HCT116 (cell line): ENCODE data around the gene HTT-AS.

Experiments
- CTCF ChIP-seq, 3 experiments: fragments of 200-600 bp in 1 of 3; sonication (generic) in 1 of 3; IDR thresholded peaks in 2 of 3; conservative IDR thresholded peaks in 1 of 3; 2 replicates each; pipeline ENCODE4 v1.5.1; 2012 to 2017; ENCODE audit warnings: low read depth in 2 of 3, low read length in 2 of 3, antibody characterized with exemption in 1 of 3, borderline replicate concordance in 1 of 3, control low read depth in 1 of 3, mild to moderate bottlenecking in 1 of 3, mixed read lengths in 1 of 3, mixed run types in 1 of 3, moderate library complexity in 1 of 3; ENCODE audit not compliant: insufficient read depth in 1 of 3
- EGR1 ChIP-seq: IDR thresholded peaks from 2 replicates; pipeline ENCODE4 v1.6.1; 2012; ENCODE audit warnings: low read depth
- EZH2 ChIP-seq: fragments of 200-600 bp; sonication (generic); IDR thresholded peaks from 2 replicates; pipeline ENCODE4 v1.6.1; 2017; ENCODE audit warnings: antibody characterized with exemption, mixed run types
- EZH2phosphoT487 ChIP-seq: fragments of 200-600 bp; IDR thresholded peaks from 2 replicates; pipeline ENCODE4 v1.6.1; 2018; ENCODE audit warnings: antibody characterized with exemption, borderline replicate concordance
- JUND ChIP-seq: IDR thresholded peaks from 2 replicates; pipeline ENCODE4 v1.6.1; 2012
- POLR2A ChIP-seq: IDR thresholded peaks from 2 replicates; pipeline ENCODE4 v1.7.0; 2011; ENCODE audit warnings: borderline replicate concordance; ENCODE audit not compliant: insufficient read depth, insufficient read length; ENCODE audit errors: extremely low read depth
- RAD21 ChIP-seq: IDR thresholded peaks from 2 replicates; pipeline ENCODE4 v1.6.1; 2012; ENCODE audit warnings: low read depth, mild to moderate bottlenecking
- SIN3A ChIP-seq: IDR thresholded peaks from 2 replicates; pipeline ENCODE4 v1.6.1; 2012; ENCODE audit warnings: low read depth
- SP1 ChIP-seq: IDR thresholded peaks from 2 replicates; pipeline ENCODE4 v1.6.1; 2012; ENCODE audit warnings: low read depth
- SRF ChIP-seq: IDR thresholded peaks from 2 replicates; pipeline ENCODE4 v1.6.1; 2012; ENCODE audit warnings: low read depth
- TCF7L2 ChIP-seq: IDR thresholded peaks from 2 replicates; pipeline ENCODE4 v1.7.0; 2011; ENCODE audit warnings: borderline replicate concordance, inconsistent platforms; ENCODE audit not compliant: insufficient read depth, insufficient read length; ENCODE audit errors: extremely low read depth
- YY1 ChIP-seq: IDR thresholded peaks from 2 replicates; pipeline ENCODE4 v1.6.1; 2011; ENCODE audit warnings: low read length, low read depth, moderate library complexity, mild to moderate bottlenecking; ENCODE audit not compliant: insufficient replicate concordance; ENCODE audit errors: extremely low read depth
- TF ChIP-seq, protein P1 (sequence below): IDR thresholded peaks from 2 replicates; pipeline ENCODE4 v1.6.1; 2011; ENCODE audit warnings: mild to moderate bottlenecking, low read length, moderate library complexity; ENCODE audit not compliant: insufficient replicate concordance; ENCODE audit errors: extremely low read depth
- TF ChIP-seq, protein P2 (sequence below): IDR thresholded peaks from 2 replicates; pipeline ENCODE4 v1.6.1; 2012; ENCODE audit warnings: low read depth

DNA sequence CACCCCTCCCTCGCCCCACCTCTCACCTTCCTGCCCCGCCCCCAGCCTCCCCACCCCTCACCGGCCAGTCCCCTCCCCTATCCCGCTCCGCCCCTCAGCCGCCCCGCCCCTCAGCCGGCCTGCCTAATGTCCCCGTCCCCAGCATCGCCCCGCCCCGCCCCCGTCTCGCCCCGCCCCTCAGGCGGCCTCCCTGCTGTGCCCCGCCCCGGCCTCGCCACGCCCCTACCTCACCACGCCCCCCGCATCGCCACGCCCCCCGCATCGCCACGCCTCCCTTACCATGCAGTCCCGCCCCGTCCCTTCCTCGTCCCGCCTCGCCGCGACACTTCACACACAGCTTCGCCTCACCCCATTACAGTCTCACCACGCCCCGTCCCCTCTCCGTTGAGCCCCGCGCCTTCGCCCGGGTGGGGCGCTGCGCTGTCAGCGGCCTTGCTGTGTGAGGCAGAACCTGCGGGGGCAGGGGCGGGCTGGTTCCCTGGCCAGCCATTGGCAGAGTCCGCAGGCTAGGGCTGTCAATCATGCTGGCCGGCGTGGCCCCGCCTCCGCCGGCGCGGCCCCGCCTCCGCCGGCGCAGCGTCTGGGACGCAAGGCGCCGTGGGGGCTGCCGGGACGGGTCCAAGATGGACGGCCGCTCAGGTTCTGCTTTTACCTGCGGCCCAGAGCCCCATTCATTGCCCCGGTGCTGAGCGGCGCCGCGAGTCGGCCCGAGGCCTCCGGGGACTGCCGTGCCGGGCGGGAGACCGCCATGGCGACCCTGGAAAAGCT lies at the start of gene HTT-AS, which contains the start of gene HTT:
- TF ChIP-seq RAD21 (no peak), TCF7L2 (no peak), POLR2A (peak; percentile 60), EZH2phosphoT487 (no peak), CTCF (IDR thresholded peaks at IDR 0.05 in 2 of 3, conservative IDR thresholded peaks at IDR 0.05 in 1 of 3; ENCODE audit: borderline replicate concordance in 1 of 3, insufficient read depth in 1 of 3, low read depth in 2 of 3, low read length in 2 of 3) (no peak), EZH2 (no peak), YY1 (peak; percentile 93), JUND (no peak), SIN3A (no peak), EGR1 (peak; percentile 72), SRF (no peak), SP1 (peak; percentile 82; the same call in 1 of the 2 replicates)
- TF ChIP-seq, protein P1, sequence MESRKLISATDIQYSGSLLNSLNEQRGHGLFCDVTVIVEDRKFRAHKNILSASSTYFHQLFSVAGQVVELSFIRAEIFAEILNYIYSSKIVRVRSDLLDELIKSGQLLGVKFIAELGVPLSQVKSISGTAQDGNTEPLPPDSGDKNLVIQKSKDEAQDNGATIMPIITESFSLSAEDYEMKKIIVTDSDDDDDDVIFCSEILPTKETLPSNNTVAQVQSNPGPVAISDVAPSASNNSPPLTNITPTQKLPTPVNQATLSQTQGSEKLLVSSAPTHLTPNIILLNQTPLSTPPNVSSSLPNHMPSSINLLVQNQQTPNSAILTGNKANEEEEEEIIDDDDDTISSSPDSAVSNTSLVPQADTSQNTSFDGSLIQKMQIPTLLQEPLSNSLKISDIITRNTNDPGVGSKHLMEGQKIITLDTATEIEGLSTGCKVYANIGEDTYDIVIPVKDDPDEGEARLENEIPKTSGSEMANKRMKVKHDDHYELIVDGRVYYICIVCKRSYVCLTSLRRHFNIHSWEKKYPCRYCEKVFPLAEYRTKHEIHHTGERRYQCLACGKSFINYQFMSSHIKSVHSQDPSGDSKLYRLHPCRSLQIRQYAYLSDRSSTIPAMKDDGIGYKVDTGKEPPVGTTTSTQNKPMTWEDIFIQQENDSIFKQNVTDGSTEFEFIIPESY, result peak; percentile 43
- TF ChIP-seq, protein P2, sequence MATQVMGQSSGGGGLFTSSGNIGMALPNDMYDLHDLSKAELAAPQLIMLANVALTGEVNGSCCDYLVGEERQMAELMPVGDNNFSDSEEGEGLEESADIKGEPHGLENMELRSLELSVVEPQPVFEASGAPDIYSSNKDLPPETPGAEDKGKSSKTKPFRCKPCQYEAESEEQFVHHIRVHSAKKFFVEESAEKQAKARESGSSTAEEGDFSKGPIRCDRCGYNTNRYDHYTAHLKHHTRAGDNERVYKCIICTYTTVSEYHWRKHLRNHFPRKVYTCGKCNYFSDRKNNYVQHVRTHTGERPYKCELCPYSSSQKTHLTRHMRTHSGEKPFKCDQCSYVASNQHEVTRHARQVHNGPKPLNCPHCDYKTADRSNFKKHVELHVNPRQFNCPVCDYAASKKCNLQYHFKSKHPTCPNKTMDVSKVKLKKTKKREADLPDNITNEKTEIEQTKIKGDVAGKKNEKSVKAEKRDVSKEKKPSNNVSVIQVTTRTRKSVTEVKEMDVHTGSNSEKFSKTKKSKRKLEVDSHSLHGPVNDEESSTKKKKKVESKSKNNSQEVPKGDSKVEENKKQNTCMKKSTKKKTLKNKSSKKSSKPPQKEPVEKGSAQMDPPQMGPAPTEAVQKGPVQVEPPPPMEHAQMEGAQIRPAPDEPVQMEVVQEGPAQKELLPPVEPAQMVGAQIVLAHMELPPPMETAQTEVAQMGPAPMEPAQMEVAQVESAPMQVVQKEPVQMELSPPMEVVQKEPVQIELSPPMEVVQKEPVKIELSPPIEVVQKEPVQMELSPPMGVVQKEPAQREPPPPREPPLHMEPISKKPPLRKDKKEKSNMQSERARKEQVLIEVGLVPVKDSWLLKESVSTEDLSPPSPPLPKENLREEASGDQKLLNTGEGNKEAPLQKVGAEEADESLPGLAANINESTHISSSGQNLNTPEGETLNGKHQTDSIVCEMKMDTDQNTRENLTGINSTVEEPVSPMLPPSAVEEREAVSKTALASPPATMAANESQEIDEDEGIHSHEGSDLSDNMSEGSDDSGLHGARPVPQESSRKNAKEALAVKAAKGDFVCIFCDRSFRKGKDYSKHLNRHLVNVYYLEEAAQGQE, result no peak
